Measurements from ENCODE around the gene VGLL1.

The VGLL1 gene

GRCh38 chrX:136555694-136556093 is 23.7 kb downstream of the VGLL1 start:
- DNase-seq: no peak

GRCh38 chrX:136572030-136572429 is 40.0 kb downstream of the VGLL1 start:
- no peak for DNase-seq

- no peak for DNase-seq
Observed at GRCh38 chrX:136574548-136574947, 42.5 kb downstream of the VGLL1 start.

GRCh38 chrX:136577552-136577951 is 45.5 kb downstream of the VGLL1 start:
- DNase-seq: peak; percentile 40

- no peak for DNase-seq
Observed at GRCh38 chrX:136580316-136580715, 48.3 kb downstream of the VGLL1 start.

GRCh38 chrX:136582624-136583023 is 50.6 kb downstream of the VGLL1 start:
- DNase-seq: no peak

GRCh38 chrX:136584545-136584944 is 52.5 kb downstream of the VGLL1 start:
- no peak for DNase-seq

- DNase-seq: no peak
Observed at GRCh38 chrX:136585262-136585661, 53.2 kb downstream of the VGLL1 start.

- DNase-seq: no peak
Observed at GRCh38 chrX:136585960-136586359, 53.9 kb downstream of the VGLL1 start.

- DNase-seq: no peak
Observed at GRCh38 chrX:136586386-136586785, 54.4 kb downstream of the VGLL1 start.

- no peak for DNase-seq
Observed at GRCh38 chrX:136587532-136587931, 55.5 kb downstream of the VGLL1 start.

GRCh38 chrX:136588036-136588435 is 56.0 kb downstream of the VGLL1 start:
- no peak for DNase-seq

GRCh38 chrX:136589966-136590365 is 58.0 kb downstream of the VGLL1 start:
- no peak for DNase-seq

GRCh38 chrX:136597356-136597755 is 65.3 kb downstream of the VGLL1 start:
- DNase-seq: no peak

GRCh38 chrX:136597954-136598353 is 65.9 kb downstream of the VGLL1 start:
- DNase-seq: no peak

- no peak for DNase-seq
Observed at GRCh38 chrX:136598631-136599030, 66.6 kb downstream of the VGLL1 start.

- no peak for DNase-seq
Observed at GRCh38 chrX:136600059-136600458, 68.0 kb downstream of the VGLL1 start.
